ENCODE data around the gene RIMKLA. TPM values are rescaled to one million over a fixed set of nuclear protein-coding genes. Genes with fewer than 3 reads are reported as not detected.

RIMKLA gene
- total RNA-seq, 2 experiments from 2014 or later, result 0.11 TPM; not detected in 1

GRCh38 chr1:42414551-42415496, 34.2 kb downstream of the RIMKLA start:
- Histone ChIP-seq H3K4me3 (ENCODE audit: low read length) (no peak overlapping the region), H3K36me3 (ENCODE audit: insufficient read depth, low read length) (no peaks in the 10 kb centered on the region), H3K27ac (ENCODE audit: low read depth in 1 of 2, low read length in 2 of 2) (no peak overlapping the region), H3K4me1 (ENCODE audit: insufficient read depth, low read length) (no peaks in the 10 kb centered on the region), H3K27me3 (ENCODE audit: control insufficient read depth in 1 of 2, insufficient read depth in 2 of 2, low read length in 2 of 2) (no peaks in the 10 kb centered on the region), H3K9me3 (ENCODE audit: control insufficient read depth in 1 of 2, insufficient read depth in 1 of 2, low read length in 2 of 2) (no peaks in the 10 kb centered on the region)
- no peak for DNase-seq
- POLR2A ChIA-PET, result no interaction called here
- ATAC-seq (ENCODE audit: poor library complexity), result no peak
- Mint-ChIP-seq H3K4me3 (no peak overlapping the region), H3K27me3 (peaks cover 5% of the 10 kb centered on the region), H3K4me1 (ENCODE audit: low read depth) (no peaks in the 10 kb centered on the region), H3K27ac (no peak overlapping the region), H3K36me3 (ENCODE audit: low read depth) (no peaks in the 10 kb centered on the region), H3K9me3 (no peaks in the 10 kb centered on the region)
- no peak for TF ChIP-seq CTCF (IDR thresholded peaks at IDR 0.05)
- CTCF ChIA-PET, result no interaction called here
- intact Hi-C loops (cut with DNase I, micrococcal nuclease), result no loop called here

GRCh38 chr1:42417166-42417565, 36.6 kb downstream of the RIMKLA start:
- Histone ChIP-seq H3K4me1 (ENCODE audit: insufficient read depth, low read length) (no peaks in the 10 kb centered on the region), H3K27me3 (ENCODE audit: control insufficient read depth in 1 of 2, insufficient read depth in 2 of 2, low read length in 2 of 2) (no peaks in the 10 kb centered on the region), H3K4me3 (ENCODE audit: low read length) (no peak overlapping the region), H3K27ac (ENCODE audit: low read depth in 1 of 2, low read length in 2 of 2) (no peak overlapping the region), H3K36me3 (ENCODE audit: insufficient read depth, low read length) (no peaks in the 10 kb centered on the region), H3K9me3 (ENCODE audit: control insufficient read depth in 1 of 2, insufficient read depth in 1 of 2, low read length in 2 of 2) (no peaks in the 10 kb centered on the region)
- Mint-ChIP-seq H3K4me1 (ENCODE audit: low read depth) (no peaks in the 10 kb centered on the region), H3K27me3 (peaks cover 9% of the 10 kb centered on the region), H3K4me3 (no peak overlapping the region), H3K9me3 (no peaks in the 10 kb centered on the region), H3K27ac (no peak overlapping the region), H3K36me3 (ENCODE audit: low read depth) (no peaks in the 10 kb centered on the region)
- DNase-seq (no peak), ATAC-seq (ENCODE audit: poor library complexity) (no peak)
- intact Hi-C loops (cut with DNase I, micrococcal nuclease), result no loop called here
- CTCF ChIA-PET, result interaction anchor here (1.0 kb wide), 1 partner anchor 13 kb away, joined by 3 read pairs; no protein-coding TSS in a partner anchor
- TF ChIP-seq CTCF (IDR thresholded peaks at IDR 0.05), result no peak
- POLR2A ChIA-PET, result no interaction called here

GRCh38 chr1:42418516-42418915, 37.9 kb downstream of the RIMKLA start:
- no peak for TF ChIP-seq CTCF (IDR thresholded peaks at IDR 0.05)
- DNase-seq, result no peak
- ATAC-seq (ENCODE audit: poor library complexity), result no peak
- ChIA-PET CTCF (no interaction called here), POLR2A (no interaction called here)
- H3K4me1 Mint-ChIP-seq (ENCODE audit: low read depth), result no peaks in the 10 kb centered on the region
- Histone ChIP-seq H3K27ac (ENCODE audit: low read depth in 1 of 2, low read length in 2 of 2) (no peak overlapping the region), H3K9me3 (ENCODE audit: control insufficient read depth in 1 of 2, insufficient read depth in 1 of 2, low read length in 2 of 2) (no peaks in the 10 kb centered on the region), H3K4me1 (ENCODE audit: insufficient read depth, low read length) (no peaks in the 10 kb centered on the region), H3K4me3 (ENCODE audit: low read length) (no peak overlapping the region), H3K27me3 (ENCODE audit: control insufficient read depth in 1 of 2, insufficient read depth in 2 of 2, low read length in 2 of 2) (no peaks in the 10 kb centered on the region), H3K36me3 (ENCODE audit: insufficient read depth, low read length) (no peaks in the 10 kb centered on the region)
- no peaks in the 10 kb centered on the region for H3K36me3 Mint-ChIP-seq (ENCODE audit: low read depth)
- no peaks in the 10 kb centered on the region for H3K9me3 Mint-ChIP-seq
- H3K27ac Mint-ChIP-seq, result no peak overlapping the region
- intact Hi-C loops (cut with DNase I, micrococcal nuclease), result no loop called here
- H3K4me3 Mint-ChIP-seq, result no peak overlapping the region
- peaks cover 9% of the 10 kb centered on the region for H3K27me3 Mint-ChIP-seq
